Stimulated activated memory B cell treated with anti-CD40 and anti-IgM and Interleukin-4, amounts not matched to agents 10 μg/mL and 1 μg/mL and 100 μg/mL, for 72 hours (primary cell): ENCODE measurements around the gene BATF2.
"Not testable (repeated sequence)": the region's sequence is repeated elsewhere in the genome, so short reads cannot be mapped to it uniquely, and the experiment has no call there.

Experiments
- ATAC-seq: fragments of 150-1000 bp; cut with Tn5 transposase; 2 replicates; pipeline ENCODE4 v1.10.0; 2021
- H3K27ac Mint-ChIP-seq: one replicate; pipeline ENCODE4 v1.8.0; 2022; ENCODE audit warnings: mild to moderate bottlenecking, mixed read lengths
- H3K27me3 Mint-ChIP-seq: one replicate; pipeline ENCODE4 v1.8.0; 2022; ENCODE audit warnings: mixed read lengths
- H3K36me3 Mint-ChIP-seq: one replicate; pipeline ENCODE4 v1.8.0; 2022; ENCODE audit warnings: mixed read lengths
- H3K4me1 Mint-ChIP-seq: one replicate; pipeline ENCODE4 v1.8.0; 2022; ENCODE audit warnings: mixed read lengths
- H3K4me3 Mint-ChIP-seq: one replicate; pipeline ENCODE4 v1.8.0; 2022; ENCODE audit warnings: mild to moderate bottlenecking, moderate library complexity, mixed read lengths
- H3K9me3 Mint-ChIP-seq: one replicate; pipeline ENCODE4 v1.8.0; 2022; ENCODE audit warnings: mixed read lengths

The BATF2 gene

GRCh38 chr11:64996710-64997380, at the start of gene BATF2:
Gene BATF2, minus strand, starts transcription at chr11:64996971. Its CDS starts 57 bp downstream, at chr11:64996914.
- no peaks in the 10 kb centered on the region for H3K36me3 Mint-ChIP-seq
- no peaks in the 10 kb centered on the region for H3K9me3 Mint-ChIP-seq
- peak within 1 kb of the TSS; percentile 74 for H3K4me3 Mint-ChIP-seq
- peak within 1 kb of the TSS; percentile 48 for H3K27ac Mint-ChIP-seq
- H3K27me3 Mint-ChIP-seq: no peaks in the 10 kb centered on the region
- peaks cover 28% of the 10 kb centered on the region for H3K4me1 Mint-ChIP-seq
- peak; percentile 79 for ATAC-seq

- Mint-ChIP-seq H3K27me3 (no peaks in the 10 kb centered on the region), H3K36me3 (peaks cover 11% of the 10 kb centered on the region), H3K4me3 (no peak overlapping the region), H3K27ac (no peak overlapping the region), H3K9me3 (no peaks in the 10 kb centered on the region), H3K4me1 (peaks cover 21% of the 10 kb centered on the region)
- no peak for ATAC-seq
These were observed 49.0 kb upstream of the BATF2 start for GRCh38 chr11:65045728-65046127.

DNA sequence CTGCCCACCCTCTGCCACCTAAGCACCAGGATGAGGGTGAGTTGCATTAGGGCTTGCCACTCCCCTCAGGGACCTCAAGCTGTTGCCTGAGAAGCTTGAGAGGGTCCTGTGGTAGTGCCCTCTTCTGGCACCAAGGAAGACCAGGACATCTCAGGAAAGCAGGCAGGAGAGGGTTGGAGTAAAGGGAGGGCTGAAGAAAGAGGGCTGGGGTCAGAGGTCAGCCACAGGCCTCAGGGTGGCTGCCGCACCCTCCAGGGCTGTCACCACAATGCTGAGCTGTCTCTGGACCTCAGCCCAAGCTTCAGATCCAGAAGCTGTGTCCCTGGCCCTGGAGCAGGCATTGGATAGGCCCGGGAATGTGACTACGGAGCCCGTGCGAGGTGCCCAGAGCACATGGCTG, 48.3 kb upstream of the BATF2 start:
- peaks cover 11% of the 10 kb centered on the region for H3K36me3 Mint-ChIP-seq
- no peaks in the 10 kb centered on the region for H3K27me3 Mint-ChIP-seq
- ATAC-seq: no peak
- H3K27ac Mint-ChIP-seq: no peak overlapping the region
- no peaks in the 10 kb centered on the region for H3K9me3 Mint-ChIP-seq
- no peak overlapping the region for H3K4me3 Mint-ChIP-seq
- peaks cover 21% of the 10 kb centered on the region for H3K4me1 Mint-ChIP-seq

DNA sequence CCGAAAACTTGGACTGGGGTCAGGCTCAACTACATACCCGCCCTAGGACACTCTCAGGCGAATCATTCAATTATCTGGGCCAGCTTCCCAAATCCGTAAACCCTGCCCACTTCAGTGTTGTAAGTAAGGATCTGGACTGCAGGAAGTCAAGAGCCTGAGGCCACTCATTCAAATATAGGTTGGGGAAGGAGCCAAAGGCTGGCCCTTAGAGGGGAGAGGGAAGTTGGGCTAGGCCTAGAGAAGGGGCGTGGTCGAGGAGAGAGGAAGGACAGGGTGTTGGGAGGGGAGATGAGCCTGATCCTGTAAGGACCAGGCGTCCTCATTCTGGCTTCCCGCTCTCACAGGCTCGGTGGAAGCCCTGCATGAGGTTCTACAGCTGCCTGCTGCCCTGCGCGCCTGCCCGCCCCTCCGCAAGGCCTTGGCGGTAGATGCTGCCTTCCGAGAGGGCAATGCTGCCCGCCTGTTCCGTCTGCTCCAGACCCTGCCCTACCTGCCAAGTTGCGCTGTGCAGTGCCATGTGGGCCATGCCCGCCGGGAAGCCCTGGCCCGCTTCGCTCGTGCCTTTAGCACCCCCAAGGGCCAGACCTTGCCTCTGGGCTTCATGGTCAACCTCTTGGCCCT, 47.2 kb upstream of the BATF2 start:
- ATAC-seq: no peak
- H3K9me3 Mint-ChIP-seq: no peaks in the 10 kb centered on the region
- peaks cover 11% of the 10 kb centered on the region for H3K36me3 Mint-ChIP-seq
- no peak overlapping the region for H3K4me3 Mint-ChIP-seq
- H3K27me3 Mint-ChIP-seq: no peaks in the 10 kb centered on the region
- H3K27ac Mint-ChIP-seq: no peak overlapping the region
- H3K4me1 Mint-ChIP-seq: peaks cover 26% of the 10 kb centered on the region

- Mint-ChIP-seq H3K9me3 (no peaks in the 10 kb centered on the region), H3K4me3 (peak overlapping the region; percentile 81), H3K27me3 (no peaks in the 10 kb centered on the region), H3K36me3 (peaks cover 19% of the 10 kb centered on the region), H3K4me1 (peaks cover 30% of the 10 kb centered on the region), H3K27ac (no peak overlapping the region)
- no peak for ATAC-seq
These were observed 46.1 kb upstream of the BATF2 start for GRCh38 chr11:65042891-65043290.

GRCh38 chr11:65040847-65041622, 44.3 kb upstream of the BATF2 start, which contains the start of gene SAC3D1:
Gene SAC3D1, plus strand, starts transcription at chr11:65041210. Its CDS starts 83 bp downstream, at chr11:65041293.
- peaks cover 26% of the 10 kb centered on the region for H3K36me3 Mint-ChIP-seq
- peak; percentile 98 for ATAC-seq
- H3K4me1 Mint-ChIP-seq: peaks cover 19% of the 10 kb centered on the region
- H3K4me3 Mint-ChIP-seq: peak within 1 kb of the TSS; percentile 93
- no peaks in the 10 kb centered on the region for H3K27me3 Mint-ChIP-seq
- no peaks in the 10 kb centered on the region for H3K9me3 Mint-ChIP-seq
- H3K27ac Mint-ChIP-seq: peak within 1 kb of the TSS; percentile 93

GRCh38 chr11:65040520-65040846, 43.7 kb upstream of the BATF2 start:
- no peak for ATAC-seq
- Mint-ChIP-seq H3K4me3 (peak overlapping the region; percentile 93), H3K4me1 (peaks cover 19% of the 10 kb centered on the region), H3K9me3 (no peaks in the 10 kb centered on the region), H3K27ac (peak overlapping the region; percentile 93), H3K36me3 (peaks cover 30% of the 10 kb centered on the region), H3K27me3 (no peaks in the 10 kb centered on the region)

GRCh38 chr11:65036931-65037330, 40.2 kb upstream of the BATF2 start:
- Mint-ChIP-seq H3K27ac (no peak overlapping the region), H3K9me3 (no peaks in the 10 kb centered on the region), H3K27me3 (no peaks in the 10 kb centered on the region), H3K36me3 (peaks cover 28% of the 10 kb centered on the region), H3K4me1 (peaks cover 13% of the 10 kb centered on the region), H3K4me3 (no peak overlapping the region)
- no peak for ATAC-seq

DNA sequence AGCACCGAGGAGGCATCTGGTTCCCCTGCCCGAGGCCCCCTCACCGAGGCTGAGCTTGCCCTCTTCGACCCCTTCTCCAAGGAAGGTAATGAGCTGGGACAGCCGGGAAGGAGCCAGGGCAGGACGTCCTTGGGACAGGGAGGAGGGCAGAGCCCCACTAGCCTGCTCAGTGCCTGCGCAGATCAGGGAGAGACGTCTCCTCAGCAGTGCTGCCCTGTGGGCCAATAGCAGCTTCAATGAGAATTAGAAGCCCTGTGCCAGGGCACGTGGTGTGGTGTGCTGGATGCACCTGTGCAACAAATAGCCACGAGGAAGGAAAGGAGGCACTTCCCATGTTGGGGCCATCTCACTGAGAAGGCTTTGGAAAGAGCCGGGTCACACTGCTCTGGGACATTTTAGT, 38.8 kb upstream of the BATF2 start:
- Mint-ChIP-seq H3K27me3 (no peaks in the 10 kb centered on the region), H3K9me3 (no peaks in the 10 kb centered on the region), H3K4me3 (no peak overlapping the region), H3K36me3 (peaks cover 28% of the 10 kb centered on the region), H3K4me1 (peaks cover 13% of the 10 kb centered on the region), H3K27ac (no peak overlapping the region)
- no peak for ATAC-seq

DNA sequence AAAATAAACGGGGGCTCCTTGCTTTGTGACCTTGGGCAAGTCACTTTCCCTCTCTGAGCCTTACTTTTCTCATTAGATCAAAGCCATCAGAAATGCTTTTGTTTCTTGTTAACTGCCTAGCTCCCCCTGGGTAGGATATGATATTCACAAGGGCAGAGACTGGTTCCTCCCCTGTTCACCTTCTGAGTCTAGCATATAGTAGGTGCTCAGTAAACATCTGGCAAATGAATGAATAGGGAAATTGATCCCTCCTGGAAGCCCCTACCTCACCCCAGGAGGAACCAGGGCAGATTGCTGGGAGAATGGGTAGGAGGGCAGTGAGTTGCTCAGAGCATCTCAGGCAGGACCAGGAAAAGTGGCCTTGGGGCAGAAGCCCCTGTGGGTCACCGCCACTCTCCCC, 37.7 kb upstream of the BATF2 start:
- no peak for ATAC-seq
- H3K36me3 Mint-ChIP-seq: peaks cover 28% of the 10 kb centered on the region
- H3K27me3 Mint-ChIP-seq: no peaks in the 10 kb centered on the region
- no peak overlapping the region for H3K4me3 Mint-ChIP-seq
- H3K4me1 Mint-ChIP-seq: peaks cover 8% of the 10 kb centered on the region
- no peaks in the 10 kb centered on the region for H3K9me3 Mint-ChIP-seq
- no peak overlapping the region for H3K27ac Mint-ChIP-seq

GRCh38 chr11:65032216-65032615, 35.4 kb upstream of the BATF2 start:
- H3K9me3 Mint-ChIP-seq: no peaks in the 10 kb centered on the region
- H3K27me3 Mint-ChIP-seq: no peaks in the 10 kb centered on the region
- ATAC-seq: no peak
- H3K4me3 Mint-ChIP-seq: no peak overlapping the region
- peaks cover 17% of the 10 kb centered on the region for H3K4me1 Mint-ChIP-seq
- H3K27ac Mint-ChIP-seq: no peak overlapping the region
- peaks cover 13% of the 10 kb centered on the region for H3K36me3 Mint-ChIP-seq

DNA sequence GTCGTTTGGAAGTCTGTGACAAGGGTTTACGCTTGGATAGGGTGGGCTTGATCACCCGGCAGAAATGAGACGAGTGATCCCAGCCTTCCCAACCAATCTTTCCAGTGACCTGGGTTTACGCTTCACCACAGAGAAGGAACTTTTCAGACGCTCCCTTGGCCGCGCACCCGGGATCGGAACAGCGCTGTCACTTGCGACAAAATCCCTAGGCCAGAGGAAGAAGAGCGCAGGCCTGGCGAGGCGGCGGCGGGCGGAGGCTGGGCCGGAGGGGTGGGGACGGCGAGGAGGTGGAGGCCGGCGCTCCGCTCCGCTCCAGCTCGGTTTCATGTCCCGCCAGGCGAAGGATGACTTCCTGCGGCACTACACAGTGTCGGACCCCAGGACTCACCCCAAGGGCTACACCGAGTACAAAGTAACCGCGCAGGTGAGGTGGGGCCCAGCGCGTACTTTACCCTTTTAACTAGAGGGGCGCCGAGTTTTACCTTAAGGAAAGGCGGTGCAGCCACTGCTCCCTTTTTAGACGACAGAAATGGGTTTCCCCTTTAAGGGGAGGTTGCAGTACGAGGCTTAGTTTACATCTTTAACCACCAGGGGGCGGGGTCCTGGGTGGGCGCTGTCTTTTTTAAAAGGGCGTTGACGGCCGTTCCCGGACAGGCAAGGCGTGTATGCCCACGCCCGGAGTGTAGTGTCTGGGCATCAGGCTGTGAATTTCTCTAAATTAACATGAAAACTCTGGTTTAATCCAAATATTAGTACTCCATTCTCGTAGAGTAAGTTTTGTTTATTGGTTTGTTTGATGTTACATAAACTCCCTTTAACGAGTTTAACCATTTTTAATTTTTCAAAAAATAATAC, 30.7 kb upstream of the BATF2 start, which contains the start of gene SNX15:
TSS of gene SNX15 (plus strand) at position 227 of the 855 bp plus-strand sequence. CDS start at position 326, 99 bp downstream.
- Mint-ChIP-seq H3K4me3 (peak within 1 kb of the TSS; percentile 70), H3K4me1 (peaks cover 23% of the 10 kb centered on the region), H3K27me3 (no peaks in the 10 kb centered on the region), H3K36me3 (peaks cover under 1% of the 10 kb centered on the region), H3K27ac (peak within 1 kb of the TSS; percentile 69), H3K9me3 (no peaks in the 10 kb centered on the region)
- ATAC-seq: peak; percentile 93

- H3K4me1 Mint-ChIP-seq: peaks cover 23% of the 10 kb centered on the region
- peak overlapping the region; percentile 69 for H3K27ac Mint-ChIP-seq
- H3K27me3 Mint-ChIP-seq: no peaks in the 10 kb centered on the region
- ATAC-seq: no peak
- H3K36me3 Mint-ChIP-seq: peaks cover 7% of the 10 kb centered on the region
- peak overlapping the region; percentile 70 for H3K4me3 Mint-ChIP-seq
- H3K9me3 Mint-ChIP-seq: no peaks in the 10 kb centered on the region
These were observed 30.0 kb upstream of the BATF2 start for GRCh38 chr11:65026810-65027209.

GRCh38 chr11:65023502-65023901, 26.7 kb upstream of the BATF2 start:
- H3K36me3 Mint-ChIP-seq: peaks cover 21% of the 10 kb centered on the region
- not testable (repeated sequence) for H3K27ac Mint-ChIP-seq, H3K9me3 Mint-ChIP-seq, H3K4me3 Mint-ChIP-seq, H3K27me3 Mint-ChIP-seq, ATAC-seq
- peaks cover 14% of the 10 kb centered on the region for H3K4me1 Mint-ChIP-seq

- Mint-ChIP-seq H3K4me3 (no peak overlapping the region), H3K27me3 (no peaks in the 10 kb centered on the region), H3K36me3 (peaks cover 31% of the 10 kb centered on the region), H3K9me3 (no peaks in the 10 kb centered on the region), H3K27ac (no peak overlapping the region), H3K4me1 (peaks cover 11% of the 10 kb centered on the region)
- no peak for ATAC-seq
These were observed 24.7 kb upstream of the BATF2 start for GRCh38 chr11:65021509-65021908.
